Keratinocyte (primary cell): Measurements from ENCODE around the gene CORO1C.

Experiments
- CTCF ChIP-seq, 3 experiments: IDR thresholded peaks in 1 of 3; conservative IDR thresholded peaks in 1 of 3; optimal IDR thresholded peaks in 1 of 3; 2 replicates in 2 of 3; 3 replicates in 1 of 3; pipeline versions ENCODE3 to v1.5.1; 2011; ENCODE audit warnings: low read length in 3 of 3, mild to moderate bottlenecking in 3 of 3, moderate library complexity in 2 of 3, control low read depth in 1 of 3, inconsistent platforms in 1 of 3; ENCODE audit not compliant: insufficient read depth in 2 of 3; ENCODE audit errors: extremely low read depth in 1 of 3
- EZH2 ChIP-seq: IDR thresholded peaks from one replicate; pipeline ENCODE4 v1.6.1; 2012; ENCODE audit warnings: inconsistent platforms, mild to moderate bottlenecking, low read length, moderate library complexity

- no peak for TF ChIP-seq CTCF (optimal IDR thresholded peaks at IDR 0.05 in 1 of 3, IDR thresholded peaks at IDR 0.05 in 1 of 3, conservative IDR thresholded peaks at IDR 0.05 in 1 of 3; ENCODE audit: extremely low read depth in 1 of 3, insufficient read depth in 2 of 3, low read length in 3 of 3)
- TF ChIP-seq EZH2, result no peak
Measured at GRCh38 chr12:108724054-108724889, 7.0 kb downstream of the CORO1C start.
